Panc1 (cell line): ENCODE results near the gene PEPD.

Experiments
- CTCF ChIP-seq: fragments of 450-650 bp; IDR thresholded peaks from 2 replicates; pipeline ENCODE4 v1.5.1; 2017; ENCODE audit warnings: mild to moderate bottlenecking
- POLR2AphosphoS5 ChIP-seq: IDR thresholded peaks from 2 replicates; pipeline ENCODE4 v1.6.1; 2012; ENCODE audit warnings: mild to moderate bottlenecking, low read depth, low read length, moderate library complexity
- REST ChIP-seq, 2 experiments: IDR thresholded peaks; 2 replicates each; pipeline ENCODE4 v1.6.1; 2011 to 2012; ENCODE audit warnings: low read depth in 2 of 2, control low read depth in 1 of 2, low read length in 1 of 2, mild to moderate bottlenecking in 1 of 2, moderate library complexity in 1 of 2; ENCODE audit not compliant: insufficient read depth in 1 of 2
- TCF7L2 ChIP-seq: IDR thresholded peaks from 2 replicates; pipeline ENCODE4 v1.6.1; 2011; ENCODE audit warnings: mild to moderate bottlenecking, low read depth, low read length, inconsistent platforms

- TF ChIP-seq REST (IDR thresholded peaks at IDR 0.05; ENCODE audit: insufficient read depth in 1 of 2, low read depth in 2 of 2, low read length in 1 of 2): no peak
- no peak for TF ChIP-seq POLR2AphosphoS5
- TF ChIP-seq CTCF: no peak
- no peak for TF ChIP-seq TCF7L2
Measured at GRCh38 chr19:33545217-33545981, 23.8 kb upstream of the PEPD start.
